HG03342 (cell line): ENCODE data around the gene ITGB8.
A peak's percentile ranks its signal among the peaks of the same experiment; 100 is the strongest.
"Not testable (repeated sequence)": the region's sequence is repeated elsewhere in the genome, so short reads cannot be mapped to it uniquely, and the experiment has no call there.

ENCODE experiments used
- ATAC-seq: cut with Tn5 transposase; IDR thresholded peaks from one replicate; pipeline ENCODE4 v1.9.1; 2021; ENCODE audit warnings: mild to moderate bottlenecking, moderate library complexity; ENCODE audit not compliant: unreplicated experiment

The ITGB8 gene

GRCh38 chr7:20364571-20365196, 34.0 kb downstream of the ITGB8 start:
- ATAC-seq = no peak

DNA sequence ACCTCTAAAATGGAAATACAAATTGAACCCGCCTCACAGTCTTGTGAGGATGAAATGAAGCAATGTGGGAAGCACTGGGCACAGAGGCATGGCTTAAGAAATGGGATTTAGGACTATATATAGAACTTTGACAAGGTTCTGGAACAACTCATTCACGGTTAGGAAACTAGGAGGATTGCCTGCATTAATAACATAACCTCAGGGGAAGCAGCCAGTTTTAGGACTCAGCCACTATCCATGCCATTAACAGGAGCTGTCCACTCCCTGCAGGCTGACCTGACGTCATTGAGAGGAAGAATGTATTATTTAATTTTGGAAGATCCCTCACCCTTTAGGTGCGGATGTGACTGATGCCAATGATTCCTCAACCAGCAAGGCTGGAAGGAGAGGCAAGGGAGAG, 34.8 kb downstream of the ITGB8 start:
- ATAC-seq = no peak

DNA sequence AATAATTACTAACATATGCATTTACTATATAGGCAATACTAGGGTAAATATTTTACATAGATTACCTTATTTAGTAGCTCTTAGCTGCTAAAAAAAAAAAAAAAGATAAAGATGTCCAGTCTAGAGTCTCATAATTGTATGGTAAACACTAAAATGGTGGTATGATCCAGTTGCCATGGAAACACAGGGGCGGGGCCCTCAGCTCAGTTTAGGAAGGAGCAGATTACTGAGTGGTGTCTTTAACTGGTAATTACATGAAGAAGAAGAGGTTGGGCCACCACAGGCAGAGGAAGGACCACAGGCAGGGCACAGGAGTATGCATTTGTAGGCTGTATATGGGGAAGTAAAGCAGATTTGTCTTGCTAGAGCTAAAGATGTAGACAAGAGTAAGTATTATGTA, 43.7 kb downstream of the ITGB8 start:
- ATAC-seq = no peak

DNA sequence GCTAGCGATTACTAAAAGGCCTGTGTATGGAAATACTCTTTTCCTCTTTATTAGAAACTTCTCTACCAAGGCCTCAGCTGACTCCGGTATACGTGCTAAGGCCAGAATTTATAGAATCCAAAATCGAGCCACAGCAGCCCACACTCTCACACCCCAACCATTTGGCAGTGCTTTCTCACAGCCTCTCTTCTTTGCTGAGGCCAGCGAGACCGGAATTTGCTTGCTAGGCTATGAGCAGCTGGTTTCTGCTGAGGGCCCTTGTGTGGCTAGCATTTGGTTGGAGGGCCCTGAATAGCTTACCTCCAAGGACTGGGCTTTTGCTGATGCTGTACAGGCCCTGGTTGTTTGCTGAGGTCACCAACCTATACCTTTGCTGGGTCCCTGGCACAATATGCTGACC, 46.1 kb downstream of the ITGB8 start:
- no peak for ATAC-seq

DNA sequence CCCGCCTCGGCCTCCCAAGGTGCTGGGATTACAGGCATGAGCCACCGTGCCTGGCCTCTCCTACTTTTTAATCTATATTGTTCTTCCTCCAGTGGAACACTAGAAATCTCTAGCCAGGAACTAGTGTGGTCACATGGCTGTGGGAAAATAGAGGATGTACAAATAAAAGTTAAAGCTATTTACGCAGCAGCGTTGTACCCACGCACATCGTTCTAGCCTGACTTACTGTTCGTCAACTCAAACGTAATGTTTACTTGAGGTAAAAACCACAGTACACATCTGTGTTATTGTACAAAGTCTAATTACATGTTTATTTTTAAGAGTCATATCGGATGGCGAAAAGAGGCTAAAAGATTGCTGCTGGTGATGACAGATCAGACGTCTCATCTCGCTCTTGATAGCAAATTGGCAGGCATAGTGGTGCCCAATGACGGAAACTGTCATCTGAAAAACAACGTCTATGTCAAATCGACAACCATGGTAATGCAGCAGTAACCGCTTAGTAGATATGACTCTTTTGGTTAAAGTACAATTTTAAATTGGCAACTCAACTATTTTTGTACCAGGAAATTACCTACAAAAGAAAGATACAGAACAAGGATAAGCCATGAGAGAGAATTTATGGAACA, 50.8 kb downstream of the ITGB8 start:
- no peak for ATAC-seq

DNA sequence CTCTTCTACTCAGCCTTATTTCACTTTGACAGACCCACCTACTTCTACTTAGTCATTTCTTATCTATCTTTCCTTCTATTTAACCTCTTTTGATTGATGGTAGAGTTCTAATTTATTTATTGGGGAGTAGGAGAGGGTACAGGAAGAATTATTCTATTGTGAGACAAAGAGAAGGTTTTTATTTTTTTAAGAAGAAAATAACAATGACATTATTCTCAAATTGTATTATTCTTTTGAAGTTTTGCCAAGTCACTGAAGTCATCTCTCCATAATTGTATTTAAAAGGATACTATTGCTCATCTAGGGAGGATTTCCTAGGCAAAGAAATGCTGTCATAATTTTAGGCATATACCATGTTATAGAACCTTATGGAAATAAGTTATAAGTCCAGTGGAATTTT, 52.7 kb downstream of the ITGB8 start:
- no peak for ATAC-seq

- ATAC-seq = no peak
Observed at GRCh38 chr7:20385126-20385525, 54.4 kb downstream of the ITGB8 start.

DNA sequence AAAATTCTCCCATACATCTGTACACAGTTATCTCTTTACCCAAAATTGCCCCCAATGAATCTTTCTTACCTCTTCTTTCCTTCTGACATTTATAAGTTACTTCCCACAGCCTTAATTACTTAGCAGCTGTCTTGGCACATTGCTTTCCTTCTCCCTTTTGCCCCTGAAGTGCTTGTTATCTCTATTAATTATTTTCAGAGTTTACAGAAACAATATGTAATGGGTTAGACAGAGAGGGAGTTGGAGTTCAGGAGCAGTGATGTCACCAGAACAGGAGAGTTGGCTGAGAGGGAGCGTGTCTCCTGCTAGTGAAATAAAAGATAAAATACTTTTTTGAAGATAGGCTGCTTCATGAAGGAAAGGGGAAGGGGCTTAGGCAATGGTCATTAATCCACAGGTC, 57.4 kb downstream of the ITGB8 start:
- no peak for ATAC-seq

DNA sequence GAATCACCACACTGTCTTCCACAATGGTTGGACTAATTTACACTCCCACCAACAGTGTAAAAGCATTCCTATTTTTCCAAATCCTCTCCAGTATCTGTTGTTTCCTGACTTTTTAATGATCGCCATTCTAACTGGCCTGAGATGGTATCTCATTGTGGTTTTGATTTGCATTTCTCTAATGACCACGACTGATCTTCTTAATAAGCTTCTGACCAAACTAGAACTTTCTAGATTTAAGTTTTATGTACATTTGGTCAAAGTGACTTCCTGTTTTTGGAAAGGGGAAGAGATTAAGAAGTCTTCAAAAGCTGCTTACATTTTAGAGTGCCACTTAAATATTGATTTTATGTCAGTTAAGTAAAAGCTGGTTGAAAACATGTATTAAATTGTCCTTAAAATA, 58.5 kb downstream of the ITGB8 start:
- not testable (repeated sequence) for ATAC-seq

- no peak for ATAC-seq
Observed at GRCh38 chr7:20393021-20393610, 62.4 kb downstream of the ITGB8 start.

DNA sequence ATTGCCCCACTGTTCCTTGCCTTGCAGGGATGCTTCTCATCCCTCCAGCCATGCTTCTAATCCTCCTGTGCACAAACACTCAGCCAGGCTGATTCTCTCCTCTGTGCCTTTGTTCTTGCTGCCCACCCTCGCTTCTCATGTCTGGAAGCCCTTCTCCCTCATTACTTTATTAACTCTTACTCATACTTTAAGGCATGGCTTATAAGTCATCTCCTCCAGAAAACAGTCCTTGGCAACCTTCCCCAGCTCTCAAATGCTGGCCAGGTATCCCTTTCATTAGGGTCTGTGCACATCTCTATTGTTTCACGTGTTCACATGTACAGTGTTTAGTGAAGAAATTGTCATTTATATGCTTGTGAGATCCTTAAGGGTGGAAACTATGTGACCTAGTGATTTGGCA, 62.9 kb downstream of the ITGB8 start:
- no peak for ATAC-seq

DNA sequence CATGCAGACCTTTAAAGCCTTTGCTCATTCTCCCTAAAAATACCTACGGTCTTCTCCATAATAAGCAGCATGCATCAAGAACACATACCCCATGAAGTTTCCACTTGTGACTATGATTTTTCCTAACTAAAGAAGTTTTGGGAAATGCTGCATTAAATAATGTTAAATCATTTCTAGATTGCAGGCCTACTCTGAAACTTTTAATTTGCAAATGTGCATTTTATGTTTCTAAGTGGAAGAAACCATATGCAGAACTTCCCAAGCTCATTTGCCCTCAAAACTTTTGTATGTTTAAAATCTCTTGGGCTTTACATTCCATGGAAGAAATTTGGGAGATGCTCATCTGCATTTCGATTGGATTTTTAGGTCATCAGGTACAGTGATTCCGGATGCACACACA, 63.6 kb downstream of the ITGB8 start:
- ATAC-seq = no peak

GRCh38 chr7:20395104-20395503, 64.4 kb downstream of the ITGB8 start:
- ATAC-seq = no peak

- peak; percentile 67 for ATAC-seq
Observed at GRCh38 chr7:20395511-20395910, 64.8 kb downstream of the ITGB8 start.

DNA sequence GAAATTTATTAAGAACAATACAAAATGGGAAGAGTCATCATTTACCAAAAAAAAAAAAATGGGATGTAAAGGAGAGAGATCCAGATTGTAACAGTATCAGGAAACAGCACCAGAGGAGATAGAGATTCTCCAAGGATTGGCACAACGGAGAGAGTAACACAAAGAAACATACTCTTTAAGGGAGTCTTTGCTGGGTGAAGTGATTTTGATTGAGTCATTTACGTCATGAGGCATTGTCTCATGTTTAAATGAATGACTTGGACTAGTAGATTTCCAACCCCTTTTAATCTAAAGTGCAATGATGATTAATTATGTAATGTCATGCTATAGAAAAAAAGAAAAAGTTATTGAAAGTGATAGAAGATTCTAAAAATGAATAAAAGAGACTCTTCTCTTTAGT, 68.8 kb downstream of the ITGB8 start:
- no peak for ATAC-seq

GRCh38 chr7:20401861-20402746, 71.4 kb downstream of the ITGB8 start:
- no peak for ATAC-seq

DNA sequence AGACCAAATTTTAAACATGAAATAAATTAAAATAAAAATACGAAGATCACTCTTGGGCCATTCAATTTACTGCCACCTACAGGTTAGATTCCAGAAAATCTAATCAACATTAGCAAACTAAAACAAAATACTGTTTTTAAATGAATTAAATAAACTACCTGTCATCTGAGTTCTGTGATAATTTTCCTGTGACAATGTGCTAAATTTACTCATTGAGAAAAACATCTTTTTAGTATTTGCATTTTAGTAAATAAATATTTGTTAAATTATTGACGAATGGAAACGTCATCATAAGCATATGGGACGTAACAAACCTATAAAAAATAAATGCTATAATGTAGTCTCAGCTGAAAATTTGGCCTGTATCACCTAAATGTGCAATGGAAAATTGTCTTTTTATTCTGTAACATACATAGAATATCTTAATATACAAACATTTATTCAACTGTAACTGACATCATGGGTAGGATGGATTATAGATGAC, 72.1 kb downstream of the ITGB8 start:
- ATAC-seq = no peak

GRCh38 chr7:20403331-20403730, 72.6 kb downstream of the ITGB8 start:
- no peak for ATAC-seq

DNA sequence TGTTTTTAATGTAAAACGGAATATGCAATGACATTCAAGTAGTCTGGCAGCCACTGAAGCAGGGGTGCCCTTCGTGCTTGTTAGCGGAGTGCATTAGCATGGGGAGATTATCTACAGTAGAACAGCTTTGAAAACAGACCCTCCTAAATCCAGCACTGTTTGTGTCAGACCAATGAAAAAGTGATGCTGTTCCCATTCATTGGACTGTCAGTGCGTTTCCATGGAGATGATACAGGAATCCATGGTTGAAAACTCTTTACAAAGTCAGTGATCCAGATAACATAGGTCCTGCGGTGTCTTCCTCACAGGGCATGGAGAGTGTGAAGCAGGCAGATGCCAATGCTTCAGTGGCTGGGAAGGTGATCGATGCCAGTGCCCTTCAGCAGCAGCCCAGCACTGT, 73.6 kb downstream of the ITGB8 start:
- no peak for ATAC-seq

DNA sequence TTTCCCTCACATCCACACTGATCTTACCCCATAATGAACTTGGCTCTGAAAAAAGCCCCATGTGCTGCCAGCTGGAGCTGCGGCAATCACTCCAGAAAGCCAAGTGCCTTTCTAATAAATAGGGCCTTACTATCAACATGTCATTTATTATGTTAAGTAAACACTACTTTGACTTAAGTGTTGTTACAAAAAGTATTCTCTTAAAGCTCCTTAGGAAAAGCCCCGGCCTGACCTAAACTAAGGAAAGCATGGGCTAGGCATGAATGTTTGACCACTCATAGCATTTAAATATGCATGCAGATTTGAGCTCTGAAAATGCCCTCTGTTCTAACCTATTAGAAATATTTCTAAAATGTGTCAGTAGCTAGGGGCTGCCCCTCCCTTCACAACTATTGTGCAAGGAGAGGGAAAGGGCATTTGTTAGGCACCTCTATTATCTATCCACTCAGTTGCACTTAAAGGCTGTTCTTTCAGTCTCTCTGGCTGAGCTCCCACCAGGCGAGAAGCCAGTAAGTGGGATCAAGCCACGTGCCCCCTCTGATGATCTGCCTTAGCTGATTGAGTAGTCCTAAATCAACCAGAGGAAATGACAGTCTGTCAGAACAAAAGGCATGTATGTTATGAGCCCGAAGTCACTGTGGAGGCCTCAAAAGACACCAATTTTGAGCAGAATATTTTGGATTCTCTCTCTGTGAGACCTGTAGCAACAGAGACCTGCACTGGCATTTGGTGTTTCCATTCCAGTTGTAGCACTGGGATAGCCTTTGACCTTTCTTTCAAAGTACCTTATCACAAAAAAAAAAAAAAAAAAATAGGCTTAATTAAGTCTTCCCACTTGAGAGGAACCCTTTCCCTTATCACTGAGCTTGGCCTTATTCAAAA, 77.1 kb downstream of the ITGB8 start:
- ATAC-seq = no peak

GRCh38 chr7:20408467-20408826, 77.7 kb downstream of the ITGB8 start:
- ATAC-seq = no peak
